H1 (cell line): ENCODE data around the gene TMEM178B. TPM values are rescaled to one million over a fixed set of nuclear protein-coding genes. Genes with fewer than 3 reads are reported as not detected.

ENCODE experiments used
- CTCF ChIA-PET: fragments of 300-600 bp; sonication (Branson Sonifier 250); formaldehyde crosslinking; loops from one replicate; lab custom pipeline; 2021; ENCODE audit not compliant: partially characterized antibody; lab: Charles Lee
- POLR2A ChIA-PET: fragments of 300-600 bp; sonication (Branson Sonifier 250); formaldehyde crosslinking; loops from one replicate; lab custom pipeline; 2021; ENCODE audit warnings: inconsistent platforms; ENCODE audit not compliant: partially characterized antibody; lab: Charles Lee
- DNase-seq, 2 experiments: peaks; one replicate each; pipeline versions ENCODE4 v3.0.0 to v3.0.0-alpha.2; 2010 to 2022; ENCODE audit warnings: low spot score in 2 of 2, low read depth in 1 of 2, mixed read lengths in 1 of 2
- FAIRE-seq: peaks from 2 replicates; lab custom pipeline; 2011; peaks lifted over from hg19 to GRCh38; lab: Jason Lieb, UNC
- H2AFZ ChIP-seq: 2 replicates; pipeline ENCODE4 v1.8.1; 2012; ENCODE audit warnings: low read length, inconsistent platforms
- H2AK5ac ChIP-seq: 2 replicates; pipeline ENCODE4 v1.6.1; 2013; ENCODE audit warnings: low read depth, low read length
- H2BK120ac ChIP-seq: replicated peaks from 2 replicates; pipeline ENCODE3; 2013; ENCODE audit warnings: low read depth, low read length, inconsistent platforms
- H2BK12ac ChIP-seq: 2 replicates; pipeline ENCODE4 v1.6.1; 2013; ENCODE audit warnings: low read depth, low read length
- H2BK15ac ChIP-seq: 2 replicates; pipeline ENCODE4 v1.6.1; 2013; ENCODE audit warnings: low read length
- H2BK20ac ChIP-seq: 2 replicates; pipeline ENCODE4 v1.6.1; 2013; ENCODE audit warnings: low read length
- H2BK5ac ChIP-seq: 2 replicates; pipeline ENCODE4 v1.6.1; 2013; ENCODE audit warnings: low read depth, low read length
- H3K14ac ChIP-seq: 2 replicates; pipeline ENCODE4 v1.6.1; 2013; ENCODE audit warnings: inconsistent platforms; ENCODE audit not compliant: insufficient read length
- H3K18ac ChIP-seq: 2 replicates; pipeline ENCODE4 v1.6.1; 2013; ENCODE audit warnings: low read length; ENCODE audit errors: extremely low read depth
- H3K23ac ChIP-seq: 2 replicates; pipeline ENCODE4 v1.6.1; 2013; ENCODE audit warnings: inconsistent platforms; ENCODE audit not compliant: insufficient read length
- H3K23me2 ChIP-seq: 2 replicates; pipeline ENCODE4 v1.6.1; 2013; ENCODE audit warnings: low read depth, low read length
- H3K27ac ChIP-seq: 2 replicates; pipeline ENCODE4 v1.6.1; 2011; ENCODE audit warnings: low read depth, low read length, inconsistent platforms
- H3K27me3 ChIP-seq, 4 experiments: replicated peaks in 1 of 4; 1 replicate in 1 of 4; 2 replicates in 3 of 4; pipeline versions ENCODE4 v1.6.1 to v1.8.1; 2011 to 2013; ENCODE audit warnings: low read length in 3 of 4, mild to moderate bottlenecking in 3 of 4, inconsistent platforms in 2 of 4, mixed read lengths in 2 of 4, moderate library complexity in 1 of 4; ENCODE audit not compliant: control insufficient read depth in 3 of 4, insufficient read depth in 3 of 4; ENCODE audit errors: extremely low read depth in 1 of 4
- H3K36me3 ChIP-seq, 4 experiments: 2 replicates each; pipeline versions ENCODE4 v1.6.1 to v1.8.1; 2011 to 2013; ENCODE audit warnings: mild to moderate bottlenecking in 4 of 4, low read length in 3 of 4, moderate library complexity in 2 of 4, control low read depth in 1 of 4, inconsistent platforms in 1 of 4; ENCODE audit not compliant: insufficient read depth in 4 of 4, control insufficient read depth in 2 of 4
- H3K4ac ChIP-seq: replicated peaks from 2 replicates; pipeline ENCODE3; 2013; ENCODE audit warnings: low read length, low read depth, mixed read lengths, inconsistent platforms; ENCODE audit not compliant: insufficient read length
- H3K4me1 ChIP-seq, 4 experiments: replicated peaks in 1 of 4; 1 replicate in 1 of 4; 2 replicates in 3 of 4; pipeline versions ENCODE4 v1.6.1 to v1.8.1; 2011 to 2013; ENCODE audit warnings: low read length in 3 of 4, inconsistent platforms in 2 of 4, mixed read lengths in 1 of 4; ENCODE audit not compliant: insufficient read depth in 4 of 4, control insufficient read depth in 3 of 4
- H3K4me2 ChIP-seq, 2 experiments: 2 replicates each; pipeline versions ENCODE4 v1.6.1 to v1.8.1; 2011 to 2013; ENCODE audit warnings: low read depth in 2 of 2, low read length in 2 of 2, control low read depth in 1 of 2, inconsistent platforms in 1 of 2, mild to moderate bottlenecking in 1 of 2; ENCODE audit not compliant: insufficient read depth in 1 of 2
- H3K4me3 ChIP-seq, 4 experiments: fragments of 200-600, 300-600 bp in 1 of 4; sonication (generic), shearing (Covaris generic), sonication (Bioruptor Twin) in 1 of 4; 2 replicates each; pipeline versions ENCODE4 v1.5.1 to v1.8.1; 2011 to 2016; ENCODE audit warnings: low read length in 4 of 4, low read depth in 3 of 4, control low read depth in 2 of 4, inconsistent platforms in 2 of 4, mild to moderate bottlenecking in 2 of 4, mixed read lengths in 1 of 4, moderate library complexity in 1 of 4; ENCODE audit not compliant: insufficient read depth in 2 of 4; ENCODE audit errors: extremely low read depth in 1 of 4
- H3K56ac ChIP-seq: replicated peaks from 2 replicates; pipeline ENCODE3; 2013; ENCODE audit warnings: low read depth, mild to moderate bottlenecking, mixed read lengths, low read length, inconsistent platforms; ENCODE audit not compliant: insufficient read length
- H3K79me1 ChIP-seq: 2 replicates; pipeline ENCODE4 v1.6.1; 2013; ENCODE audit warnings: low read depth, low read length, control low read depth
- H3K79me2 ChIP-seq, 2 experiments: 2 replicates each; pipeline versions ENCODE4 v1.6.1 to v1.8.1; 2012 to 2013; ENCODE audit warnings: low read length in 2 of 2, mild to moderate bottlenecking in 2 of 2, inconsistent platforms in 1 of 2; ENCODE audit not compliant: insufficient read depth in 2 of 2, control insufficient read depth in 1 of 2
- H3K9ac ChIP-seq, 4 experiments: replicated peaks in 1 of 4; 1 replicate in 1 of 4; 2 replicates in 3 of 4; pipeline versions ENCODE4 v1.6.1 to v1.8.1; 2011 to 2013; ENCODE audit warnings: low read depth in 3 of 4, low read length in 3 of 4, control low read depth in 2 of 4, mild to moderate bottlenecking in 2 of 4, moderate library complexity in 2 of 4, inconsistent platforms in 1 of 4; ENCODE audit errors: extremely low read depth in 1 of 4
- H3K9me3 ChIP-seq, 2 experiments: 2 replicates each; pipeline versions ENCODE4 v1.6.1 to v1.8.1; 2012 to 2013; ENCODE audit warnings: mild to moderate bottlenecking in 2 of 2, moderate library complexity in 2 of 2, control low read depth in 1 of 2, inconsistent platforms in 1 of 2, low read depth in 1 of 2, low read length in 1 of 2, mixed read lengths in 1 of 2; ENCODE audit not compliant: insufficient read depth in 2 of 2
- H4K20me1 ChIP-seq, 2 experiments: replicated peaks in 1 of 2; 2 replicates each; pipeline versions ENCODE3 to v1.8.1; 2011 to 2013; ENCODE audit warnings: inconsistent platforms in 2 of 2, low read length in 2 of 2, mild to moderate bottlenecking in 1 of 2; ENCODE audit not compliant: insufficient read depth in 2 of 2, control insufficient read depth in 1 of 2
- H4K5ac ChIP-seq: 2 replicates; pipeline ENCODE4 v1.6.1; 2013; ENCODE audit warnings: low read length, low read depth, mixed read lengths, inconsistent platforms; ENCODE audit not compliant: insufficient read length
- H4K8ac ChIP-seq: 2 replicates; pipeline ENCODE4 v1.8.0; 2013; ENCODE audit warnings: mild to moderate bottlenecking, moderate library complexity, low read length, inconsistent platforms; ENCODE audit not compliant: insufficient read depth; ENCODE audit errors: extremely low read depth
- H4K91ac ChIP-seq: replicated peaks from 2 replicates; pipeline ENCODE3; 2013; ENCODE audit warnings: low read length, mixed read lengths, inconsistent platforms; ENCODE audit not compliant: insufficient read length
- CBX8 ChIP-seq: fragments of 300-800, 300-1000 bp; sonication (generic); IDR thresholded peaks from 2 replicates; pipeline ENCODE4 v1.7.1; 2016; ENCODE audit warnings: low read depth, low read length, borderline replicate concordance
- CEBPB ChIP-seq: IDR thresholded peaks from 2 replicates; pipeline ENCODE4 v1.6.1; 2012; ENCODE audit warnings: low read depth, low read length
- SIX5 ChIP-seq: IDR thresholded peaks from 2 replicates; pipeline ENCODE4 v1.6.1; 2011; ENCODE audit warnings: mild to moderate bottlenecking, low read depth, low read length
- SP2 ChIP-seq: IDR thresholded peaks from 2 replicates; pipeline ENCODE4 v1.6.1; 2012; ENCODE audit warnings: mild to moderate bottlenecking, low read length, inconsistent platforms
- WGBS, 2 experiments: shearing (Covaris generic) in 1 of 2; methylation state at CpG; one replicate each; pipeline versions ENCODE4 v1.1.6 to v1.1.7; 2013 to 2015; ENCODE audit warnings: low lambda C conversion rate in 2 of 2, mixed read lengths in 2 of 2, inconsistent platforms in 1 of 2, low coverage in 1 of 2, missing lambda C conversion rate in 1 of 2; ENCODE audit not compliant: insufficient replicate concordance in 2 of 2, insufficient coverage in 1 of 2, insufficient read length in 1 of 2; ENCODE audit errors: extremely low coverage in 1 of 2, missing lambda C conversion rate in 1 of 2; 5-methylcytosine and 5-hydroxymethylcytosine counted together
- polyA plus RNA-seq, 7 experiments: library from polyadenylated mRNA; depleted of rRNA in 3 of 7; stranded (reverse) in 5 of 7; unstranded in 2 of 7; fragments of >200 nt in 5 of 7; fragments of 200-250 nt in 2 of 7; gene quantifications; 1 replicate in 5 of 7; 2 replicates in 1 of 7; 4 replicates in 1 of 7; pipeline versions ENCODE4 v1.2.1 to v1.2.3, GENCODE V29; 2011 to 2013; ENCODE audit warnings: missing spikeins in 2 of 7, mixed read lengths in 2 of 7
- total RNA-seq: library from RNA; stranded (reverse); fragmentation: NEBNext Ultra II Directional; extraction: Animal tissue kit (Norgen Biotek cat#: 25700); gene quantifications from 2 replicates; pipeline ENCODE4 v1.2.1, GENCODE V29; 2021
- TF ChIP-seq, protein P1 (sequence below), 3 experiments: IDR thresholded peaks; 1 replicate in 2 of 3; 2 replicates in 1 of 3; pipeline versions ENCODE4 v1.5.1 to v1.6.1; 2011; ENCODE audit warnings: low read length in 3 of 3, mild to moderate bottlenecking in 3 of 3, inconsistent platforms in 2 of 3, low read depth in 1 of 3, moderate library complexity in 1 of 3; ENCODE audit not compliant: insufficient read depth in 1 of 3; ENCODE audit errors: control extremely low read depth in 1 of 3

Gene TMEM178B
- total and polyA plus RNA-seq, 2 of the 8 experiments (the other 6 are each of a cell fraction or from before 2014, with no cell fraction given): 5.3 to 18.1 TPM

DNA sequence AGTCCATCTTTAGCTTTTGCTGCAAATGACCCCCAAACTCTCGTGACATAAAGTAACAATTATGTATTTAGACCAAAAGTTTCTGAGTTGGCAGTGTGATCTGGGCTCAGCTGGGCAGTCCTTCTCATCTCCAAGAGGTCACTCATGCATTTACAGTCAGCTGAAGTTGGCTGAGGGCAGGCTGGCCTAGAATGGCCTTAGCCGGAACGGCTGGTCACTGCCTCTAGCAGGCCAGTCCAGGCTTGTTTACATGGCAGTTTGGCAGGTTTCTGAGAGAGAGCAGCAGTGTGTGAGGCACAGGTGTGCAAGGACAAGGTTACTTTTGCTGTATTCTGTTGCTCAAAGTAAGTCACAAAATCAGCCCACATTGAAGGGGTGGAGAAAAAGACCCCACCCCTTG lies 277.3 kb downstream of the TMEM178B start:
- ChIA-PET POLR2A (no interaction called here), CTCF (interaction anchor here (0.9 to 1.1 kb wide), 2 partner anchors 9 to 11 kb away, joined by 3 to 4 read pairs; no protein-coding TSS in a partner anchor)
- no peak overlapping the region for H2BK120ac ChIP-seq
- no peak overlapping the region for H2BK5ac ChIP-seq
- no peak overlapping the region for H3K27ac ChIP-seq
- DNase-seq: no peak
- no peaks in the 10 kb centered on the region for H3K27me3 ChIP-seq
- H2BK12ac ChIP-seq: no peak overlapping the region
- no peaks in the 10 kb centered on the region for H3K23me2 ChIP-seq
- no peak overlapping the region for H2BK15ac ChIP-seq
- no peak overlapping the region for H4K91ac ChIP-seq
- no peak overlapping the region for H3K4ac ChIP-seq
- no peak overlapping the region for H3K4me2 ChIP-seq
- H2AK5ac ChIP-seq: no peak overlapping the region
- H4K20me1 ChIP-seq: peaks cover 0 to 2% of the 10 kb centered on the region in 2 experiments
- no peaks in the 10 kb centered on the region for H3K79me1 ChIP-seq
- H2AFZ ChIP-seq: no peak overlapping the region
- WGBS, 2 experiments: 95% methylated on average over 3 of the region's 3 CpGs; no CpG with 5 or more reads in 1 of the 2 experiments
- TF ChIP-seq SIX5: no peak
- no peak for TF ChIP-seq CBX8
- no peak for TF ChIP-seq SP2
- TF ChIP-seq, protein P1, sequence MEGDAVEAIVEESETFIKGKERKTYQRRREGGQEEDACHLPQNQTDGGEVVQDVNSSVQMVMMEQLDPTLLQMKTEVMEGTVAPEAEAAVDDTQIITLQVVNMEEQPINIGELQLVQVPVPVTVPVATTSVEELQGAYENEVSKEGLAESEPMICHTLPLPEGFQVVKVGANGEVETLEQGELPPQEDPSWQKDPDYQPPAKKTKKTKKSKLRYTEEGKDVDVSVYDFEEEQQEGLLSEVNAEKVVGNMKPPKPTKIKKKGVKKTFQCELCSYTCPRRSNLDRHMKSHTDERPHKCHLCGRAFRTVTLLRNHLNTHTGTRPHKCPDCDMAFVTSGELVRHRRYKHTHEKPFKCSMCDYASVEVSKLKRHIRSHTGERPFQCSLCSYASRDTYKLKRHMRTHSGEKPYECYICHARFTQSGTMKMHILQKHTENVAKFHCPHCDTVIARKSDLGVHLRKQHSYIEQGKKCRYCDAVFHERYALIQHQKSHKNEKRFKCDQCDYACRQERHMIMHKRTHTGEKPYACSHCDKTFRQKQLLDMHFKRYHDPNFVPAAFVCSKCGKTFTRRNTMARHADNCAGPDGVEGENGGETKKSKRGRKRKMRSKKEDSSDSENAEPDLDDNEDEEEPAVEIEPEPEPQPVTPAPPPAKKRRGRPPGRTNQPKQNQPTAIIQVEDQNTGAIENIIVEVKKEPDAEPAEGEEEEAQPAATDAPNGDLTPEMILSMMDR (IDR thresholded peaks at IDR 0.05; ENCODE audit: control extremely low read depth in 1 of 3, insufficient read depth in 1 of 3, low read depth in 1 of 3, low read length in 3 of 3): no peak
- no peak for TF ChIP-seq CEBPB
- H3K56ac ChIP-seq: no peak overlapping the region
- H3K23ac ChIP-seq: no peak overlapping the region
- no peak overlapping the region for H3K14ac ChIP-seq
- no peaks in the 10 kb centered on the region for H3K36me3 ChIP-seq
- no peak overlapping the region for H4K8ac ChIP-seq
- no peak overlapping the region for H4K5ac ChIP-seq
- H3K9ac ChIP-seq: no peak overlapping the region
- H3K4me3 ChIP-seq: no peak overlapping the region
- no peaks in the 10 kb centered on the region for H3K79me2 ChIP-seq
- peaks cover 0 to 5% (median 0%) of the 10 kb centered on the region in 4 experiments; a peak in 2 of 7 replicates for H3K4me1 ChIP-seq
- no peak overlapping the region for H3K18ac ChIP-seq
- H2BK20ac ChIP-seq: no peak overlapping the region
- no peak for FAIRE-seq
- H3K9me3 ChIP-seq: no peaks in the 10 kb centered on the region
